HG02678 (cell line): Measurements from ENCODE around the gene LTB4R2.

Experiments
- ATAC-seq: cut with Tn5 transposase; IDR thresholded peaks from one replicate; pipeline ENCODE4 v1.9.1; 2021; ENCODE audit warnings: mild to moderate bottlenecking, moderate library complexity; ENCODE audit not compliant: unreplicated experiment

LTB4R2 gene

DNA sequence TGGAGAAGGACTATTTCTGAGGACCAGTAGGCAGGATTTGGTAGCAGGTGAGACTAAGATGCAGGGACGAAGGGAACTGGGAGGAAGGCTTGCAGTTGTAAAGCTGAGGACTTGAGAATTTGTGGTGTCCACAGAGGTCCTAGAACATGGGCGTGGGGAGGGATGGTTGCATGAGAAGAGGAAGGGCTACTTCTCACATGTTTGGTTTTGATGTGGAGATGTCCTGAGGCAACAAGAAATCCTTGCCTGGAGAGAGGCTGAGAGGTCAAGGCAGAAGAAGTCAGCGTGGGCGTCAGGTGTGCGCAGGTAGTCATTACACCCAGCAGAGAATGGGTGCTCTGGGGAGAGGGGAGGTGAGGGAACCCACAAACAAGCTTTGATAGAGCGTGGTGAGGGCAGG lies 32.9 kb upstream of the LTB4R2 start:
- no peak for ATAC-seq

- no peak for ATAC-seq
Observed at GRCh38 chr14:24277606-24278321, 32.2 kb upstream of the LTB4R2 start.

GRCh38 chr14:24278424-24278823 lies 31.5 kb upstream of the LTB4R2 start:
- no peak for ATAC-seq

- peak; percentile 72 for ATAC-seq
Observed at GRCh38 chr14:24279301-24280186, 30.4 kb upstream of the LTB4R2 start.

DNA sequence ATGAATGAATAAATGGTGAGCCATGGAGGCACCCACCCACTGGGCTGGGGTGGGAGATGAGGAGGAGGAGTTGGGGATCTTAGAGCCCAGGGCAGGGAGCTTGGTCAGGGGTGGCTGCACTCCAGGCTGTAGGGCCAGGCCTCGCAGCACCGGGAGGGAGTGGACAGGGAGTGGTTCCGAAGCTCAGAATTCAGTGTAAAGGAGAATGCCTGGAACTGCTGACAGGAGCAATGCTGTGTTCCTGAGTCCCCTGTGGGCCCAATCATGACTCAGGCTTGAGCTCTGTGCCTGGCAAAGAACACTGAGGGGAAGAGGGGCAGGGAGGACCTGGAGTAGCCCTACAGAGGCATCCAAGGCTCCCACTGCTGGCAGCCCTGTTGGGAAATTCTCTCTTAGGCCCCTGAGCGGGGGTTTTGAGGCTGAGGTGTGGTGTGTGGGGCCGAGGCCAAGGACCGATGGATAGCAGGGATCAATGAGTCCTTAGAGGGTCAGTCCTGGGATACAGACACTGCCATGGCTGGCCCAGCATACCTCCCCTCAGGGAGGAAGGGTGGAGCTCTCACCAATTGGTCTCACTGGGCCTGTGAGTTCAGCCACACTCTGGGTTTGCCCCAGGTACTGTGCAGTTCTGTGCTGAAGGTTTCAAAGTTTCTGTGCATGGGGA lies 29.0 kb upstream of the LTB4R2 start:
- no peak for ATAC-seq

- no peak for ATAC-seq
Observed at GRCh38 chr14:24281636-24282035, 28.3 kb upstream of the LTB4R2 start.

- ATAC-seq: no peak
Observed at GRCh38 chr14:24282736-24283135, 27.2 kb upstream of the LTB4R2 start.

DNA sequence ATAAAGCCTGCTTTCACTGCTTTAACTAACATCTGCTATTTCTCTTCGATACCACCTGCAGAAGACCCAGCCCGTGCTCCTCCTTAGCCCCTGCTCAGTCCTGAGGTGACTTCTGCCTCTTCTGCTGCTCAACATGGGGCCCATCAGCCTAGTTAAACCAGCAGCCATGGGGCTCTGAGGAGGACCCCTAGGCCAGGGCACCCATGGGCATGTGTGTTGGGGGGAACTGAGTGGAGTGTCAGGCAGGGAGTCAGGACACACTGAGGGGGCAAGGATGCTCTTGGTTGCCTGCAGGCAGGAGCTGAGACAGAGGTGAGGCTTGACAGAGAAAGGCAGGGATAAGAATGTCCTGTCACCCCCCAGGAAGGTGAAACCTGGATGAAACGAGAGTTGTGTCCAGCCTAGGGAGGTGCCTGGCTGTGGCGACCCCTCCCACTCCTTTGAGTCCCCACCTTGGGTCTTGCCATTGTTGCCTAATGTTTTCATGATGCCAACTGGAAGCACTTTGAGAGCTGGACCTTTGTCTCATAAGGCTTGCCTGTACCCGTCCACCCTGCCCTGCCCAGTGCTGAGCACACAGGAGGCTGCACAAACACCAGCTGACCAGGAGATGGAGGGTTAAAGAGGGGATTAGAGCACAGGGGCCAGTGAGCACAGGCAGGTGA lies 26.0 kb upstream of the LTB4R2 start:
- ATAC-seq: no peak

DNA sequence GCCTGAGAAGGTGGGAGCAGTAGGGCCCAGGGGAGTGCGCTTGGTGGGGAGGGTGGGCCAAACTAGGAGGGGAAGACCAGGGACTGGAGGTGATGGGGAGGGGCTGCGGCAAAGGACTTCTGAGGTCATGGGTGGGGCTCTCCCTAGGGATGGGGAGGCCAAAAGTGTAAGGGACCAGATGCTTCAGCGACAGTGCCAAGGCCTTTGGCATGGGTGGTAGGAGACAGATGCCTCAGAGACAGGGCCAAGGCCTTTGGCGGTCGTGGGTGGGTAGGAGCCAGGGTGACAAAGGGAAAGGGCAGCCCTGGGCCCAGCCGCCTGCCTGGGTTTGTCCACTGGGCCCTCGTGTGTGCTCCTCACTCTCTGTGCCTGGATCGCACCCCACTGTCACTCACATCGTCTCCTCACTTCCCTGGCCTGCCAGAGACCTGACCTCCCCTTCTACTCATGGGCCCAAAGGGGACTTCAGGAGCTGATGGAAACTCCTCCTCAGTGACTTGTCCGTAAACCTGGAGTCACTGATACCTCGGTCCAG lies 25.4 kb upstream of the LTB4R2 start:
- ATAC-seq: no peak

DNA sequence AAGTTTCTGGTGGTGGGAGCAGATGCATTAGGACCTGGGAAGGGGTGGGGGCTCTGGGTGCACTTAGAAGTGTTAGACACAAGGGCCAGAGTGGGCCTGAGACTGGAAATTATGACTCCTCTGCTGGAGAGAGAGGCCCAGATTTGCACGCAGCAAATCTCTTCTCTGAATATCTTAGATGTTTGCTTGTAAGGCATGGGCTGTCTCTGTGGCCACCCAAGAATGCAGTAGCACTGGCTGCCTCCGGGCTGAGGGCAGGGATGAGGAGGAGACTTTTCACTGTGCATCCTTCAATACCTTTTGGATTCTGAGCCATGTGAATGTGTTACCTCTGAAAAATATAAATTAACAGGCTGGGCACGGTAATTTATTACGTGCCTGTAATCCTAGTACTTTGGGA lies 24.6 kb upstream of the LTB4R2 start:
- no peak for ATAC-seq

DNA sequence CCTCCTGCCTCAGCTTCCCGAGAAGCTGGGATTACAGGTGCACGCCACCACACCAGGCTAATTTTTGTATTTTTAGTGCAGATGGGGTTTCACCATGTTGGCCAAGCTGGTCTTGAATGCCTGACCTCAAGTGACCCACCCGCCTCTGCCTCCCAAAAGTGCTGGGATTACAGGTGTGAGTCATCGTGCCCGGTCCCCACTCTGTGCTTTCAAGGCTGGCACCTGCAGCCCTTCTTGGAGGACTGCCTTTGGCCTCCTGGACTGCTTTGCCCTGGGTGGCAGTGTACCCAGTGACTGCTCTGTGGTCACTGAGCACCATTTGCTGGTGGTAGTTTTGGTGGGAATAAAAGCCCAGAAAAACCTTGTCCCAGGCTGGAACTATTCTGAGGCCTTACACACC lies 22.9 kb upstream of the LTB4R2 start:
- ATAC-seq: no peak

- ATAC-seq: no peak
Observed at GRCh38 chr14:24289649-24290280, 20.2 kb upstream of the LTB4R2 start.

- no peak for ATAC-seq
Observed at GRCh38 chr14:24290746-24291145, 19.2 kb upstream of the LTB4R2 start.

GRCh38 chr14:24291446-24292117 lies 18.4 kb upstream of the LTB4R2 start:
- no peak for ATAC-seq

- no peak for ATAC-seq
Observed at GRCh38 chr14:24292118-24292807, 17.7 kb upstream of the LTB4R2 start.

DNA sequence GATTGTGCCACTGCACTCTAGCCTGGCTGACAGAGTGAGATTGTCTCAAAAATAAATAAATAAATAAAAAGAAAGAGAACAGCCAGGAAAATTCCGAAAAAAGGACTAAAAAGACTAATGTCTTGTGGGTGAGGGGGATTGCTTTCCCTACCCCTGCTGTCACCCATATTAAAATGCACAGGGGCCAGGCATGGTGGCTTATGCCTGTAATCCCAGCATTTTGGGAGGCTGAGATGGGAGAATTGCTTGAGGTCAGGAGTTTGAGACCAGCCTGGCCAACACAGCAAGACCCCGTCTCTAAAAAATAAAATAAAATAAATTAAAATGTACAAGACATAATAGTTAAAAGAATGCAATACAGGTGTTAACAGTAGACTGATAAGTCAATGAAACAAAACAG lies 16.4 kb upstream of the LTB4R2 start:
- no peak for ATAC-seq

GRCh38 chr14:24296341-24297157 lies 13.4 kb upstream of the LTB4R2 start:
- peak; percentile 51 for ATAC-seq

DNA sequence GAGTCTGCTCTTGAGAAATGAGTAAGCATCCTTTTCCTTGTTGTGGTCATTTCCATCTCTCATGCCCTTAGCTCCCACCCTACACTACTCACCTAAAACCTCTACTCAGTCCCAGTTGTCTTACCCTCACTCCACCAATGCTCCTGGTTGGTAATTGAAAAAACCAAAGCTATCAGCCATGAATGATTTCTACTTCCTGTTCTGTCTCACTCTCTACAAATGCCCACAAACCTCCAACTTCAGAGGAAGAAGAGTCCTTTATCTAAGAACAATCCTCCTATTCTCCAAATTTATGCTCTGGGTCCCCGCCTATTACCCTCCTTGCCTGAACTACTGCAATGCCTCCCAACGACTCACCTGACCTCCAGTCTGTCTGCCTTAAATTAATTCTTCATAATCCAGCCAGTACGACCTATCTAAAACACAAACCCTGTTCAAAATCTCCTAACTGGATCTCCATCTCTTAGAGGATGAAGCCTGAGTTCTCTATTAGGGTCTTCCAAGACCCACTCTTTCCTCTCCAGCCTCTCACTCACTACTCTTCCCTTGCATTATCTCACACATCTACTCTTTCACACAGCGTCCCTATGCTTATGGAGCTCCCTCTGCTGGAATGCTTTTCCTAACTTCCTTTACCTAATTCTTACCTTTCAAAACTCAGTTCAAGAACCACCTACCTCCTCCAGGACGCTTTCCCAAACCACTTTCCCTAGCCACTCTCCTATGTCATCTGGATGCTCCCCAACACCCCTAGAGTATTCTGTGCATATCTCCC lies 12.6 kb upstream of the LTB4R2 start:
- ATAC-seq: peak; percentile 21
